ENCODE measurements around the gene UGT1A9. TPM values are rescaled to one million over a fixed set of nuclear protein-coding genes. Genes with fewer than 3 reads are reported as not detected.

Gene UGT1A9
- total RNA-seq, 1 donor from 2014 or later = not detected

Other genes starting within 250 kb of the UGT1A9 start
- 10.1 and 11.2 TPM in 2 replicates for gene USP40, start 105.1 kb upstream of the UGT1A9 start, total RNA-seq
- not detected in 2 replicates for gene UGT1A8, start 54.3 kb upstream of the UGT1A9 start, total RNA-seq
- gene UGT1A10, start 35.5 kb upstream of the UGT1A9 start, total RNA-seq = not detected in 2 replicates
- gene UGT1A7, start 10.0 kb downstream of the UGT1A9 start, total RNA-seq = not detected in 2 replicates
- not detected in 2 replicates for gene UGT1A6, start 21.0 kb downstream of the UGT1A9 start, total RNA-seq
- not detected in 2 replicates for gene UGT1A5, start 41.0 kb downstream of the UGT1A9 start, total RNA-seq
- gene UGT1A4, start 46.8 kb downstream of the UGT1A9 start, total RNA-seq = not detected in 2 replicates
- gene UGT1A3, start 57.1 kb downstream of the UGT1A9 start, total RNA-seq = not detected in 2 replicates
- not detected in 2 replicates for gene UGT1A1, start 88.4 kb downstream of the UGT1A9 start, total RNA-seq
- gene MROH2A, start 106.4 kb downstream of the UGT1A9 start, total RNA-seq = not detected in 2 replicates
- 38.2 and 40.4 TPM in 2 replicates for gene HJURP, start 182.6 kb downstream of the UGT1A9 start, total RNA-seq
- gene TRPM8, start 245.5 kb downstream of the UGT1A9 start, total RNA-seq = not detected in 2 replicates